ENCODE data around the gene PEX11G.
A peak's percentile ranks its signal among the peaks of the same experiment; 100 is the strongest.

Gene PEX11G

GRCh38 chr19:7492558-7492957 lies 3.7 kb upstream of the PEX11G start:
- DNase-seq = no peak

GRCh38 chr19:7492142-7492541 lies 3.3 kb upstream of the PEX11G start:
- DNase-seq = no peak

DNA sequence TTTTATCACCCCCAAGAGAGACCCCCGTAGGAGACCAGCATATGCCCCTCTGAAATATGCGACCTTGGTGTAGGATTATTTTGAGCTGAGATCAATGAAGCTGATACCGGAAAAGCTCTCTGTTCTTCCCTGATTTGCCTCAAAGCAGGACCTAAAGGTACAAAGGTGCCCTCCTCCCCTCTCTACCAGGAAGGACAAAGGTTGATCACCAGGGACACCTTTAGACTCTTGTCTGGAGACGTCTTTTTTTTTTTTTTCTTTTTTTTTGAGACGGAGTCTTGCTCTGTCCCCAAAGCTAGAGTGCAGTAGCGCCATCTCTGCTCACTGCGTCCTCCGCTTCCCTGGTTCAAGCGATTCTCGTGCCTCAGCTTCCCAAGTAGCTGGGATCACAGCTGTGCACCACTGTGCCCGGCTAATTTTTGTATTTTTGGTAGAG lies 792 bp upstream of the PEX11G start:
- no peak for DNase-seq

DNA sequence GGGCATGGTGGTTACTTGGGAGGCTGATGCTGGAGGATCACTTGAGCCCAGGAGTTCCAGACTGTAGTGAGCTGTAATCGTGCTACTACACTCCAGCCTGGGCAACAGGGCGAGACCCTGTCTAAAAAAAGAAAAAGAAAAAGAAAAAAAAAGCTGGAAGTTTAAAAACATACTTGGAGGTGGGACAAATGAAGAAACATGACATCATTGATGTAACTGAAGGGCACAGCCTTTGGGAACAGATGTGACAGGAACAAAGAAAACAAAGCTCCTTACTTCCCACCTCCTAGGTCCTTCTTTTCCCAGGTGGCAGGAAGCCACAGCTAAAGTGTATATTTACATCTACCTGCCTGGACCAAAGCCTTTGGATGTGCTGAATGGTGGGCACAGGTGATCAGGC lies 1.9 kb downstream of the PEX11G start:
- DNase-seq = no peak

DNA sequence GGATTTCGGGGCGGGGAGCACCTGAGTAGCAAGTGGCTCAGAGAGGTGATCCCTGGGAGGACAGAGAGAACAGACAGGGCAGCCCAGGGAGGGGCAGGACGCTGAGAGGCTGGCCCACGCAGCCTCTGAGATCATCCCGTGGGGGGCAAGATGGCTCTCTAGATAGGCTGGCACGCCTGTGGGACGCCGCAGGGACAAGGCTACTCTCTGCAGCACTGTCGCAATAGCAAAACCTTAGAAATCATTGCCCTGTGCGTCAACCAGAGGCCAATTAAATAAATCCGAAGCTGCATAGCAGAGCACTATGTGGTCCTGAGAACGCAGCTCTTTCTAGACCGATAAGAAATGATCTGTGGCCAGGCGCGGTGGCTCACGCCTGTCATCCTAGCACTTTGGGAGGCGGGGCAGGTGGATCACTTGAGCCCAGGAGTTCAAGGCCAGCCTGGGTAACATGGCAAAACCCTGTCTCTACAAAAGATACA lies 5.1 kb downstream of the PEX11G start:
- DNase-seq = no peak

- peak; percentile 18 for DNase-seq
Observed at GRCh38 chr19:7482584-7483439, 6.0 kb downstream of the PEX11G start.

DNA sequence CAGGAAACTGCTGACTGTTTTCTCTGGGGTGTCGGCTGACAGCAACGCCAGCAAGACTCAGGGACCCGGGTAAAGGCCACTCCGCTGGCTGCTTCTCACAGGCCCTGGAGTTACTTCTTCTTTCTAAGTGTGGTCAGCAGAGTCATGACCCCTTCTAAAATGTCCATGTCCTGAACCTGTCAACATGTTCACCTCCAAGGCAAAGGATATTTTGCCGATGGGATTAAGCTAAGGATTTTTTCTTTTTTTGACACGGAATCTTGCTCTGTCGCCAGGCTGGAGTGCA lies 7.9 kb downstream of the PEX11G start:
- no peak for DNase-seq

DNA sequence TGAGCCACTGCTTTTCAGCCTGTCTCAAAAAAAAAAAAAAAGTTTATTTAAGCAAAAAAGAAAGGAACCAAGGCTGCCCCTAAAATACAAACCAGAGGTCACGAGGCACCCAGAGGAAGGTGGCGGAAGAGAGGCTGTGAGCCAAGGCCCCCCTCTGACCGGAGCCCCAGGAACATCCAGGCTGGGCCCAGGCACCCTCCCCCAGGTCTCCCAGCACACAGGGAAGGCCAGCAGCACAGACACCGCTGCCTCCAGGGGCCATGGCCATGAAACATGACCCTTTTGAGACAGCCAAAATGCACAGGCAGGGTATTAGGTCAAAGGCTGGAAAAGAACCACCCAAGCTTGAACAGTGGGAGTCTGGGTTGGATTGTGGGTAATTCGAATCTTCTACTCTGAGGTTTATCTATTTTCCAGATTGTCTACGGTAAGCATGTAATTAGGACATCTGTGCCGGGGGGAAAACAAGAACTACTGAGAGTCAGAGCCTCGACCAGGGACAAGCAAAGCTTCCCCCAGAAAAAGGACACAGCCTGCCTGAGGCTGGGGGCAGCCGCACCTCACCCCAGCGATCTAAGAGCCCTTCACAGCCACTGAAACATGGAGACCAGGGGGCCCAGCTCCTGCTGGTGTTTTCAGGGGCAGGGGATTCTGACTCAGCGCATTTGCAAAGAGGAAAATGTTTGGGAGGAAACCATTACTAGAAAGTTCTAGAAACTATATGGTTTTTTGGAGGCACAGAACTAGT lies 8.4 kb downstream of the PEX11G start:
- DNase-seq = no peak

DNA sequence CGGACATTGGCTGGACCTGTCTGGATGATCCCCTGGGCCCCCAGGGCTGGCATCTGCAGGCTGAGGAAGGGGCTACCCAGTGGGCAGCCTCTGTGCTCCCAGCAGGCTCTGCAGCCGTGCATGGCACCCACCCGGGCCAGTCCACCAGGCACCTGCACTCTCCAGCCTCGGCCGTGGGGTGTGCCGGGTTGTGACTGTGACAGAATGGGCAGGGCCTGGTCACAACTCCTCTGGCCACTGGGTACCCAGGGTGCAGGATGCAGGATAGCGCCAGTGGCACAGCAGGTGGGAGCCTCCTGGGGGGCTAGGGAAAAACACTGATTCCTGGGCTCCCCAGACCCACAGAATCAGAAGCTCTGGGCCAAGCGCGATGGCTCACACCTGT lies 10.0 kb downstream of the PEX11G start:
- no peak for DNase-seq

GRCh38 chr19:7478173-7478842 lies 10.5 kb downstream of the PEX11G start:
- no peak for DNase-seq

DNA sequence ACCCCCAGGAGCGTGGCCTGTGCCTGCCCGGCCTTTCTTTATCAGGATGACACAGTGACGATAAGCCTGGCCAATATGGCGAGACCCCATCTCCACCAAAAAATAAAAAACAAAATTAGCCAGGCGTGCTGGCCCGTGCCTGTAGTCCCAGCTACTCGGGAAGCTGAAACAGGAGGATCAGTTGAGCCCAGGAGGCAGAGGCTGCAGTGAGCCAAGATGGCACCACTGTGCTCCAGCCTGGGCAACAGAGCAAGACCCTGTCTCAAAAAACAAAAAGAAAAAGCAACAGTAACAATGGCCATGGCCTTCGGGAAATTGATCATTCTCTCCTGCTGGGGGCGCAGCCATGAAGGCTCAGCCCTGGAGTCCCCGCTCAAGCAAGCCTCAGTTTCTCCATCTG lies 11.1 kb downstream of the PEX11G start:
- DNase-seq = no peak

GRCh38 chr19:7476777-7477494 lies 11.9 kb downstream of the PEX11G start:
- no peak for DNase-seq

GRCh38 chr19:7476241-7476640 lies 12.6 kb downstream of the PEX11G start:
- no peak for DNase-seq

DNA sequence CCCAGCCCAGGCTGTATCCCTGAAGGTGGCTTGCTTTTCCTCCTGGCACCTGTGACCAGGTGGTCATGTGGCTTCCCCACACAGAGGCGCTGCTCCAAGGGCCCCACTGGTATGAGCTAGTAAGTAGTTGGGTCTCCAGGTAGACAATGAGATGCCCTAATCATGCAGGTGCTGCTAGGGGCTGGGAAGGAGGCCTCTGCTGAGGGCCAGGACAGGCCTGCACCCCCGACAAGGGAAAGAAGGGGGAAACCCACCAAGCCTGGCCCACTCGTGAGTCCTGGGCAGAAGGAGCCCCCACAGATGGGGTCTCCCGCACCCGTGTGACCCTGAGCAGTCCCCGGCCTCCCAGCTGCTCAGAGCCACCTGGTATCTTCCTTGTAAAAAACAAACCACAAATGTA lies 13.2 kb downstream of the PEX11G start:
- DNase-seq = no peak

- no peak for DNase-seq
Observed at GRCh38 chr19:7471696-7472615, 16.9 kb downstream of the PEX11G start.

GRCh38 chr19:7470540-7471305 lies 18.1 kb downstream of the PEX11G start:
- DNase-seq = no peak

DNA sequence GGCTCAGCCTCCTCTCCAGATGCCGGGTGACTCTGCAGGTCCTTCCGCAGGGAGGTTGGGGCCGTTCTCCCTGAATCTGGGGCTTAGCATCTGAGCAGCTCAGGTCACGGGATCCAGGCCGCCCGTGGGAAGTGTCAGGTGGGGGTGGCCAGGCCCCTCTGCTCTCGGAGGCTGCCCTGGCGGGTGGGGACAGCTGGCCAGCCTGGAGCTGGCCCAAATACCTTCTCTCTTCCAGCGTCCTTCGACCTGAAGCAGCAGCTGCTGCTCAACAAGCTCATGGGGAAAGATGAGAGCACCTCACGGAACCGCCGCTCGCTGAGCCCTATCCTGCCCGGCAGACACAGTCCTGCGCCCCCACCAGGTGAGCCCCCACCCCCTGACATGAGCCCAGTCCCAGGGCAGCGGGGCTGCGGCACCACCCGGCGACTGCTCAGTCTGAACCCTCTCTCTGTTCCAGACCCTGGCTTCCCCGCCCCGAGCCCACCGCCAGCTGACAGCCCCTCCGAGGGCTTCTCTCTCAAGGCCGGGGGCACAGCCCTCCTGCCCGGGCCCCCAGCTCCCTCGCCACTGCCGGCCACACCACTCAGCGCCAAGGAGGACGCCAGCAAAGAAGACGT lies 19.1 kb downstream of the PEX11G start:
- no peak for DNase-seq

DNA sequence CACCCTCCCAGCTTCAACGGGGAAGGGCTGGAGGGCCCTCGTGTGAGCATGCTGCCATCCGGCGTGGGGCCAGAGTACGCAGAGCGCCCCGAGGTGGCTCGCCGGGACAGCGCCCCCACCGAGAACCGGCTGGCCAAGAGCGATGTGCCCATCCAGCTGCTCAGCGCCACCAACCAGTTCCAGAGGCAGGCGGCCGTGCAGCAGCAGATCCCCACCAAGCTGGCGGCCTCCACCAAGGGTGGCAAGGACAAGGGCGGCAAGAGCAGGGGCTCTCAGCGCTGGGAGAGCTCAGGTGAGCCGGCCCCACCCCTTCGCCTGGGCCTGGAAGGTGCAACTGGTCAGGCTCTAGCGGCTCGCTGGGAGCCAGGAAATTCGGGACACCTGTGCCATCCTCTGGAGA lies 20.0 kb downstream of the PEX11G start:
- no peak for DNase-seq

- no peak for DNase-seq
Observed at GRCh38 chr19:7467009-7467989, 21.5 kb downstream of the PEX11G start.

Measured in fibroblast of skin of back (primary cell).